ENCODE measurements around the gene CTXN1. TPM values are rescaled to one million over a fixed set of nuclear protein-coding genes. Genes with fewer than 3 reads are reported as not detected.
A peak's percentile ranks its signal among the peaks of the same experiment; 100 is the strongest.

Gene CTXN1
- polyA plus RNA-seq, 2 donors: 1.4 to 3.0 TPM

- Histone ChIP-seq H3K9me3 (ENCODE audit: control insufficient read depth in 2 of 2, insufficient read depth in 1 of 2, low read depth in 1 of 2, low read length in 1 of 2) (no peaks in the 10 kb centered on the region), H3K27me3 (ENCODE audit: control insufficient read depth in 1 of 2, insufficient read depth in 2 of 2, low read length in 2 of 2) (no peaks in the 10 kb centered on the region), H3K4me3 (ENCODE audit: low read depth in 1 of 2, low read length in 2 of 2) (no peak overlapping the region), H3K4me1 (ENCODE audit: control insufficient read depth in 2 of 2, insufficient read depth in 2 of 2, low read length in 1 of 2) (no peaks in the 10 kb centered on the region), H3K27ac (ENCODE audit: low read depth in 2 of 2, low read length in 1 of 2) (no peak overlapping the region), H3K36me3 (ENCODE audit: control insufficient read depth in 2 of 2, insufficient read depth in 2 of 2, low read length in 1 of 2) (peaks cover 0 to 3% of the 10 kb centered on the region in 2 donors)
- WGBS, 2 donors: 21 to 31% methylated on average over 3 of the region's 3 CpGs
Measured at GRCh38 chr19:7953060-7953459, 27.1 kb upstream of the CTXN1 start.

- Histone ChIP-seq H3K9me3 (ENCODE audit: control insufficient read depth in 2 of 2, insufficient read depth in 1 of 2, low read depth in 1 of 2, low read length in 1 of 2) (no peaks in the 10 kb centered on the region), H3K4me1 (ENCODE audit: control insufficient read depth in 2 of 2, insufficient read depth in 2 of 2, low read length in 1 of 2) (no peaks in the 10 kb centered on the region), H3K27ac (ENCODE audit: low read depth in 2 of 2, low read length in 1 of 2) (no peak overlapping the region), H3K36me3 (ENCODE audit: control insufficient read depth in 2 of 2, insufficient read depth in 2 of 2, low read length in 1 of 2) (no peaks in the 10 kb centered on the region), H3K4me3 (ENCODE audit: low read depth in 1 of 2, low read length in 2 of 2) (no peak overlapping the region), H3K27me3 (ENCODE audit: control insufficient read depth in 1 of 2, insufficient read depth in 2 of 2, low read length in 2 of 2) (no peaks in the 10 kb centered on the region)
- WGBS, 2 donors: 85 to 89% methylated on average over 4 of the region's 4 CpGs
Measured at GRCh38 chr19:7947939-7948338, 22.0 kb upstream of the CTXN1 start.

DNA sequence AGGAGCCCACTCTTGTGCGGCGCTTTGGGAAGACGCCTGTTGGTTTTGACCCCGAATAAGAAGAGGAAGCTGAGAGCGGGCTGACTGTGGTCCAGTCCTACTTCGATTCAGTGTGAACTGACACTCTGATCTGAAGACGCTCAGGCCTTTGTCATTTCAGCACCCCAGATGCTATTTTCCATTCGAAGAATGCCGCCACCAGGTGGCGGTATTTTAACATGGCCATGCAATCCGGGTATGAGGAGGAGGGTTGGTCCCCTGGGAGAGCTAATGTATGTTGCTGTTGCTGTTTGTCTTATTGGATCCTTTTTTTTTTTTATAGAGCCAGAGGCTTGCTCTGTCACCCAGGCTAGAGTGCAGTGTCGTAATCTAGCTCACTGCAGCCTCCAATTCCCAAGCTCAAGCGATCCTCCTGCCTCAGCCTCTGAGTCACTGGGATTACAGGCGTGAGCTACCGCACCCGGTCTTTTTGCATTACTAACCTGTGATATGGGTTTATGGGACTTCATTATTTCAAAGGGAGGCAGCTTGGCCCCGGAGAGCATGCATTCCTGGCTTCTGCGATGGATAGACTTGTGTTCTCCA is 18.3 kb upstream of the CTXN1 start:
- peaks cover 0 to 10% of the 10 kb centered on the region in 2 donors for H3K36me3 ChIP-seq (ENCODE audit: control insufficient read depth in 2 of 2, insufficient read depth in 2 of 2, low read length in 1 of 2)
- peaks cover 0 to 5% of the 10 kb centered on the region in 2 donors for H3K4me1 ChIP-seq (ENCODE audit: control insufficient read depth in 2 of 2, insufficient read depth in 2 of 2, low read length in 1 of 2)
- 27% methylated on average over 18 of the region's 18 CpGs for WGBS, 2 donors
- H3K27me3 ChIP-seq (ENCODE audit: control insufficient read depth in 1 of 2, insufficient read depth in 2 of 2, low read length in 2 of 2): no peaks in the 10 kb centered on the region
- H3K9me3 ChIP-seq (ENCODE audit: control insufficient read depth in 2 of 2, insufficient read depth in 1 of 2, low read depth in 1 of 2, low read length in 1 of 2): no peaks in the 10 kb centered on the region
- H3K27ac ChIP-seq (ENCODE audit: low read depth in 2 of 2, low read length in 1 of 2): peak overlapping the region; percentile 89 to 93
- peak overlapping the region; percentile 48 to 51 for H3K4me3 ChIP-seq (ENCODE audit: low read depth in 1 of 2, low read length in 2 of 2)

DNA sequence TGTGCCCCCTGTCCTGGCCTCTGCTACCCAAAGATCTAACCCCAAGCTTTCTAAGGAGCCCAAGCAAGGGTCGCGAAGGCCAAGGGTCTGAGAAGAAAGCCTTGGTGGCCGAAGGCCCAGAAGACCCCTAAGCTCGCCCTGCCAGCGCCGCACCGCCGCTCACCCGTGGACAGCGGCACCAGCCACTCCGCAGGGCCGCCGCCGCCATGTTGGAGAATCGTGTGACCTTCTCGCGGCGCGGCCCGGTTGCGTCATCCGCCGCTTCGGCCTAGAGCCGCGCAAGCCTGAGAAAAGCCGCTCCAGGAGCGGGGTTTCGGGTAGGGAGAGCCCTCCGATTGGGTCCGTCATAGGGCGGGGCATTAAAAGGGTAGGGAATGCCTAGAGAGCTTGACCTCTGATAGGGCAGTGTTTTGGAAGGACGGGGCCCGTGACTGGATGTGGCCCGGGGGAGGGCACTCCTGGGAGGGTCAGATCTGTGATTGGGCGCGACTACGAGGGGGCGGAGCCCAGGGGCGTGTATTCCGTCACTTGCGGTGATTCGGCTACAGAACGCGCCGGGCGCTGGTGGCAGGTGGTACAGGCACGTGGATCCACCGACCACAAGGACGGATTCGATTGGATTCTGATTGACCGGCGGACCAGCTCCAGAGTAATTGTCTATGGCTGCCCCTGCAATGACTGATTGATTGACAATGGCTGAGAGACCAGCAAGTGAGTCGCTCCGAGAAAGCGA is 17.7 kb upstream of the CTXN1 start, which contains the start of gene TIMM44:
TIMM44 (minus strand) TSS at position 223 of the 733 bp plus-strand sequence; CDS start at position 208, 15 bp downstream.
- Histone ChIP-seq H3K27me3 (ENCODE audit: control insufficient read depth in 1 of 2, insufficient read depth in 2 of 2, low read length in 2 of 2) (no peaks in the 10 kb centered on the region), H3K9me3 (ENCODE audit: control insufficient read depth in 2 of 2, insufficient read depth in 1 of 2, low read depth in 1 of 2, low read length in 1 of 2) (no peaks in the 10 kb centered on the region), H3K4me1 (ENCODE audit: control insufficient read depth in 2 of 2, insufficient read depth in 2 of 2, low read length in 1 of 2) (peaks cover 0 to 5% of the 10 kb centered on the region in 2 donors), H3K4me3 (ENCODE audit: low read depth in 1 of 2, low read length in 2 of 2) (peak within 1 kb of the TSS; percentile 52 to 70), H3K27ac (ENCODE audit: low read depth in 2 of 2, low read length in 1 of 2) (peak within 1 kb of the TSS; percentile 93), H3K36me3 (ENCODE audit: control insufficient read depth in 2 of 2, insufficient read depth in 2 of 2, low read length in 1 of 2) (peaks cover 0 to 10% of the 10 kb centered on the region in 2 donors)
- 0 to 1% methylated on average over 56 of the region's 56 CpGs for WGBS, 2 donors

GRCh38 chr19:7942981-7943443 is 17.1 kb upstream of the CTXN1 start:
- peaks cover 0 to 10% of the 10 kb centered on the region in 2 donors for H3K36me3 ChIP-seq (ENCODE audit: control insufficient read depth in 2 of 2, insufficient read depth in 2 of 2, low read length in 1 of 2)
- no peaks in the 10 kb centered on the region for H3K27me3 ChIP-seq (ENCODE audit: control insufficient read depth in 1 of 2, insufficient read depth in 2 of 2, low read length in 2 of 2)
- peak overlapping the region; percentile 91 to 93 for H3K27ac ChIP-seq (ENCODE audit: low read depth in 2 of 2, low read length in 1 of 2)
- H3K4me1 ChIP-seq (ENCODE audit: control insufficient read depth in 2 of 2, insufficient read depth in 2 of 2, low read length in 1 of 2): peaks cover 0 to 5% of the 10 kb centered on the region in 2 donors
- H3K9me3 ChIP-seq (ENCODE audit: control insufficient read depth in 2 of 2, insufficient read depth in 1 of 2, low read depth in 1 of 2, low read length in 1 of 2): no peaks in the 10 kb centered on the region
- WGBS, 2 donors: 3 to 5% methylated on average over 33 of the region's 33 CpGs
- H3K4me3 ChIP-seq (ENCODE audit: low read depth in 1 of 2, low read length in 2 of 2): peak overlapping the region; percentile 52 to 70

GRCh38 chr19:7941895-7942596 is 16.1 kb upstream of the CTXN1 start:
- H3K27ac ChIP-seq (ENCODE audit: low read depth in 2 of 2, low read length in 1 of 2): no peak overlapping the region
- WGBS, 2 donors: 89 to 90% methylated on average over 19 of the region's 19 CpGs
- no peaks in the 10 kb centered on the region for H3K9me3 ChIP-seq (ENCODE audit: control insufficient read depth in 2 of 2, insufficient read depth in 1 of 2, low read depth in 1 of 2, low read length in 1 of 2)
- H3K4me3 ChIP-seq (ENCODE audit: low read depth in 1 of 2, low read length in 2 of 2): no peak overlapping the region
- peaks cover 0 to 14% of the 10 kb centered on the region in 2 donors for H3K36me3 ChIP-seq (ENCODE audit: control insufficient read depth in 2 of 2, insufficient read depth in 2 of 2, low read length in 1 of 2)
- H3K4me1 ChIP-seq (ENCODE audit: control insufficient read depth in 2 of 2, insufficient read depth in 2 of 2, low read length in 1 of 2): peaks cover 0 to 5% of the 10 kb centered on the region in 2 donors
- H3K27me3 ChIP-seq (ENCODE audit: control insufficient read depth in 1 of 2, insufficient read depth in 2 of 2, low read length in 2 of 2): no peaks in the 10 kb centered on the region

DNA sequence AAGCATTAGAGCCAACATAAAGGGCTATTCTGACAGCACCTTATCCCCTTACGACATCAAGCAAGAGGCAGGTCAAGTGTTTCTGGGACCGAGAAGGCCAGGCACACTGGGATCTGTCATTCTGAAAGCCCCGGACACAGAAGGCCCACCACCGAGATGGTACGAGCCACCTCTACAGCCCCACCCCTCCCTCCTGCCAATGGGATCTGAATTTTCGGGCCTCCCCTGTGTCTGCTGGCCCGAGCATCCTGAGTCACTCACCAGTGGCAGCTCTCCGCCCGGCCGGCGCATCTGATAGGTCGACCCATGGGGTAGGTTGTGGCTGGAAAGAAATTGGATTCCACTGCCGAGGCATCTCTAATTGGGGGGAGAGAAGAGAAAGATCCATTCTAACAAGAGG is 14.9 kb upstream of the CTXN1 start:
- Histone ChIP-seq H3K36me3 (ENCODE audit: control insufficient read depth in 2 of 2, insufficient read depth in 2 of 2, low read length in 1 of 2) (peaks cover 0 to 16% of the 10 kb centered on the region in 2 donors), H3K4me1 (ENCODE audit: control insufficient read depth in 2 of 2, insufficient read depth in 2 of 2, low read length in 1 of 2) (peaks cover 0 to 5% of the 10 kb centered on the region in 2 donors), H3K4me3 (ENCODE audit: low read depth in 1 of 2, low read length in 2 of 2) (no peak overlapping the region), H3K27ac (ENCODE audit: low read depth in 2 of 2, low read length in 1 of 2) (no peak overlapping the region), H3K9me3 (ENCODE audit: control insufficient read depth in 2 of 2, insufficient read depth in 1 of 2, low read depth in 1 of 2, low read length in 1 of 2) (no peaks in the 10 kb centered on the region), H3K27me3 (ENCODE audit: control insufficient read depth in 1 of 2, insufficient read depth in 2 of 2, low read length in 2 of 2) (no peaks in the 10 kb centered on the region)
- WGBS, 2 donors: 91% methylated on average over 13 of the region's 13 CpGs

- Histone ChIP-seq H3K4me3 (ENCODE audit: low read depth in 1 of 2, low read length in 2 of 2) (no peak overlapping the region), H3K27ac (ENCODE audit: low read depth in 2 of 2, low read length in 1 of 2) (no peak overlapping the region), H3K36me3 (ENCODE audit: control insufficient read depth in 2 of 2, insufficient read depth in 2 of 2, low read length in 1 of 2) (peaks cover 22 to 47% of the 10 kb centered on the region in 2 donors), H3K9me3 (ENCODE audit: control insufficient read depth in 2 of 2, insufficient read depth in 1 of 2, low read depth in 1 of 2, low read length in 1 of 2) (peaks cover 0 to 2% of the 10 kb centered on the region in 2 donors), H3K27me3 (ENCODE audit: control insufficient read depth in 1 of 2, insufficient read depth in 2 of 2, low read length in 2 of 2) (no peaks in the 10 kb centered on the region), H3K4me1 (ENCODE audit: control insufficient read depth in 2 of 2, insufficient read depth in 2 of 2, low read length in 1 of 2) (peaks cover 0 to 3% of the 10 kb centered on the region in 2 donors)
- WGBS, 2 donors: 90 to 91% methylated on average over 21 of the region's 21 CpGs
Measured at GRCh38 chr19:7934766-7935165, 8.8 kb upstream of the CTXN1 start.

GRCh38 chr19:7933828-7934725 is 8.1 kb upstream of the CTXN1 start:
- peaks cover 0 to 2% of the 10 kb centered on the region in 2 donors for H3K9me3 ChIP-seq (ENCODE audit: control insufficient read depth in 2 of 2, insufficient read depth in 1 of 2, low read depth in 1 of 2, low read length in 1 of 2)
- no peak overlapping the region for H3K27ac ChIP-seq (ENCODE audit: low read depth in 2 of 2, low read length in 1 of 2)
- no peak overlapping the region for H3K4me3 ChIP-seq (ENCODE audit: low read depth in 1 of 2, low read length in 2 of 2)
- WGBS, 2 donors: 87% methylated on average over 53 to 55 of the region's 55 CpGs
- peaks cover 22 to 47% of the 10 kb centered on the region in 2 donors for H3K36me3 ChIP-seq (ENCODE audit: control insufficient read depth in 2 of 2, insufficient read depth in 2 of 2, low read length in 1 of 2)
- no peaks in the 10 kb centered on the region for H3K27me3 ChIP-seq (ENCODE audit: control insufficient read depth in 1 of 2, insufficient read depth in 2 of 2, low read length in 2 of 2)
- H3K4me1 ChIP-seq (ENCODE audit: control insufficient read depth in 2 of 2, insufficient read depth in 2 of 2, low read length in 1 of 2): peaks cover 0 to 3% of the 10 kb centered on the region in 2 donors
